Measurements from ENCODE around the gene OVCA2. TPM values are rescaled to one million over a fixed set of nuclear protein-coding genes. Genes with fewer than 3 reads are reported as not detected.

The OVCA2 gene
- polyA plus RNA-seq (2011; rRNA removed) (42.0 and 56.7 TPM in 2 replicates), polyA minus RNA-seq (2011; rRNA and poly(A)+ RNA removed) (12.0 and 19.1 TPM in 2 replicates)

DNA sequence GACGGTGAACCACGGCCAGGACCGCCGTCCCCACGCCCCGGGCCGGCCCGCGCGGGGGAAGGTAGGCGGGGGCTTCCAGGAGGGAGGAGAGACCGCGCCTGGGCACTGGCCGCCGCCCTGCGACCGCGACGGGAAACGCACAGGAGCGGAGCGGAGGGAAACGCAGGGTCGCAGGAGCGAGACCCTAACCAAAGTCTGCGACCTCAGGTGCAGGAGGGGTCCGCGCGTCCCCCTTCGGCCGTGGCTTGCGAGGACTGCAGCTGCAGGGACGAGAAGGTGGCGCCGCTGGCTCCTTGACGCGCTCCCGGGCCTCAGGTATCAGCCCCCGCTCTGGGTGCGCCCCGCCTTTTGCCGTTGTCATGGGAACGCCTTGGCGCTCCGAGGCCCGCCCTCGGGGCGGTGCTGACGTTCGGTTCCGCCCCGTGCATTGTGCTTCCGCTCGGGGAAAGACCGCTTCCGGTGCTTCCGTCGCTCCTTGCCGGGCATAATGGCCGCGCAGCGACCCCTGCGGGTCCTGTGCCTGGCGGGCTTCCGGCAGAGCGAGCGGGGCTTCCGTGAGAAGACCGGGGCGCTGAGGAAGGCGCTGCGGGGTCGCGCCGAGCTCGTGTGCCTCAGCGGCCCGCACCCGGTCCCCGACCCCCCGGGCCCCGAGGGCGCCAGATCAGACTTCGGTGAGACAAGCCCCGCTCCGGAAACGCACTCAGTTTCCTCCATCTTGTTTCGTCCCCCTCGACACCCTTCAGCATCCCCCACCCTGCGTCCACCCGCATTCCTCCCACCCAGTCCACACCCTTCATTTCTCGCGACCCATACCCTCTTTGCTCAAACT lies at the start of gene OVCA2:
OVCA2 (plus strand) TSS at position 462 of the 829 bp plus-strand sequence; CDS start at position 488, 26 bp downstream.
- ChIA-PET POLR2A (interaction anchor here (0.5 kb wide), 2 partner anchors 20 to 479 kb away, joined by 3 to 16 read pairs; no protein-coding TSS in a partner anchor), CTCF (interaction anchor here (0.8 to 3.9 kb wide), 7 partner anchors 10 to 158 kb away, joined by 3 to 12 read pairs (median 4); partner anchors contain the start of genes DPH1 and RTN4RL1)
- Histone ChIP-seq H3K36me3 (ENCODE audit: control insufficient read depth, insufficient read depth, low read length) (peaks cover 23% of the 10 kb centered on the region), H3K4me3 (ENCODE audit: low read depth, low read length) (peak within 1 kb of the TSS; percentile 84), H3K27me3 (ENCODE audit: control insufficient read depth, insufficient read depth, low read length) (no peaks in the 10 kb centered on the region)
- DNase-seq (ENCODE audit: low read depth): peak; percentile 55
- TF ChIP-seq, protein P1, sequence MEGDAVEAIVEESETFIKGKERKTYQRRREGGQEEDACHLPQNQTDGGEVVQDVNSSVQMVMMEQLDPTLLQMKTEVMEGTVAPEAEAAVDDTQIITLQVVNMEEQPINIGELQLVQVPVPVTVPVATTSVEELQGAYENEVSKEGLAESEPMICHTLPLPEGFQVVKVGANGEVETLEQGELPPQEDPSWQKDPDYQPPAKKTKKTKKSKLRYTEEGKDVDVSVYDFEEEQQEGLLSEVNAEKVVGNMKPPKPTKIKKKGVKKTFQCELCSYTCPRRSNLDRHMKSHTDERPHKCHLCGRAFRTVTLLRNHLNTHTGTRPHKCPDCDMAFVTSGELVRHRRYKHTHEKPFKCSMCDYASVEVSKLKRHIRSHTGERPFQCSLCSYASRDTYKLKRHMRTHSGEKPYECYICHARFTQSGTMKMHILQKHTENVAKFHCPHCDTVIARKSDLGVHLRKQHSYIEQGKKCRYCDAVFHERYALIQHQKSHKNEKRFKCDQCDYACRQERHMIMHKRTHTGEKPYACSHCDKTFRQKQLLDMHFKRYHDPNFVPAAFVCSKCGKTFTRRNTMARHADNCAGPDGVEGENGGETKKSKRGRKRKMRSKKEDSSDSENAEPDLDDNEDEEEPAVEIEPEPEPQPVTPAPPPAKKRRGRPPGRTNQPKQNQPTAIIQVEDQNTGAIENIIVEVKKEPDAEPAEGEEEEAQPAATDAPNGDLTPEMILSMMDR (IDR thresholded peaks at IDR 0.05; ENCODE audit: insufficient read depth, low read depth, low read length): peak; percentile 60

DNA sequence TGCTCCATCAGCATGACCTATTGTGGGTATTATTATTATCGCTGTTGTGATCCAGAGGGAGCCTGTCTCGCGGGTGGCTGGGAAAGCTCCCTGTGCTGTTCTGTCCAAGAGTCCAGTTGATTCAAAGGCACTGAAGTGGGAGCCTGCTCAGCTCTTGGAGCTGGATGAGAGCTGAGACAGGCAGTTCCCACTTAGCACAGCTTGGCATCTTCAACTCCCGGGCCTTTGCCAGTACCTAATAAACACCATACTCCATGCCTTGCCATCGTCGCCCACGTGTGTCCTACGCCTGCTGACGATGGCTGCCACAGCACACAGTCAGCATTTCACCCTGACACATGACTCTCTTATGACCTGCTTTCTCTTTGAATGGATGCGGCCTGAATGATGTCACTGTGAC lies 49.3 kb upstream of the OVCA2 start:
- peaks cover 2% of the 10 kb centered on the region for H3K27me3 ChIP-seq (ENCODE audit: control insufficient read depth, insufficient read depth, low read length)
- H3K36me3 ChIP-seq (ENCODE audit: control insufficient read depth, insufficient read depth, low read length): no peaks in the 10 kb centered on the region
- ChIA-PET CTCF (no interaction called here), POLR2A (no interaction called here)
- TF ChIP-seq, protein P1 (IDR thresholded peaks at IDR 0.05; ENCODE audit: insufficient read depth, low read depth, low read length): no peak
- H3K4me3 ChIP-seq (ENCODE audit: low read depth, low read length): no peak overlapping the region
- no peak for DNase-seq (ENCODE audit: low read depth)

DNA sequence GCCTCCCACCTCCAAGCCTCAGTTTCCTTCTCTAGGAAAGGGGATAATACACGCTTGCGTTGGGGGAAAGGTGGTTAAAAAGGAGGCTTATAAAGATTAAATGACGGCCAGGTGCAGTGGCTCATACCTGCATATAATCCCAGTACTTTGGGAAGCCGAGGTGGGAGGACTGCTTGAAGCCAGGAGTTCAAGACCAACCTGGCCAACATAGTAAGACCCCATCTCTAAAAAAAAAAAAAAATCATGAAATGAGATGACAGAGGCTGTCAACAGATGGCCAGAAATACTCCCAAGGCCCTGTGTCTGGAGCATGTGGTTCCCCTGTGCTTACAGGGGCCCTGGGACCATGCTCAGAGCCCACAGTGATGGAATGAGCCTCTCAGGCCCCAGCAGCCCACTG lies 47.1 kb upstream of the OVCA2 start:
- Histone ChIP-seq H3K36me3 (ENCODE audit: control insufficient read depth, insufficient read depth, low read length) (no peaks in the 10 kb centered on the region), H3K4me3 (ENCODE audit: low read depth, low read length) (no peak overlapping the region), H3K27me3 (ENCODE audit: control insufficient read depth, insufficient read depth, low read length) (peaks cover 2% of the 10 kb centered on the region)
- TF ChIP-seq, protein P1 (IDR thresholded peaks at IDR 0.05; ENCODE audit: insufficient read depth, low read depth, low read length): no peak
- CTCF ChIA-PET: no interaction called here
- DNase-seq (ENCODE audit: low read depth): no peak
- POLR2A ChIA-PET: no interaction called here

DNA sequence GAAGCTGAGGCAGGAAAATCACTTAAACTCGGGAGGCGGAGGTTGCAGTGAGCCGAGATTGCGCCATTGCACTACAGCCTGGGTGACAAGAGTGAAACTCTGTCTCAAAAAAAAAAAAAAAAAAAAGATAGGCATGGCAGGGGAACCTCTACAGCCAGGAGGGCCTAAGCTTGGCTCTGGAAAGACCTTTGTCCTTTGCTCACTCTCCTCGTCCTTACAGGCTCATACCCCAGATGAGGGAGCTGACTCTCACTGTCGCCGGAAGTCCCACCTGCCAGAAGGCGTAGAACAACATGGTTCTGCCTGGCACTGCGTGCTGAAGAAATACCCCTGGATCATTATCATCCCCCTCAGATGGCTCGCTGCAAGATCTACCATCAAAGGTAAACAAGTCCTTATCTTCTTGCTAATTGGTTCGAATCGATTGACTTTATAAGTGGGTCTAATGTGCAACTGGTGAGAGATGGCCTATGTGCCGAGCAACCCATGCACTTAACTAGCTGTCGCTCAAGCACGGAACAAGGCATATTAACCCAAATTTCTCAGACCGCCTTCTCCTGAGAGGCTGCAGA lies 46.4 kb upstream of the OVCA2 start:
- ChIA-PET CTCF (interaction anchor here (0.7 to 1.9 kb wide), 2 partner anchors 86 to 422 kb away, joined by 3 to 5 read pairs; no protein-coding TSS in a partner anchor), POLR2A (no interaction called here)
- Histone ChIP-seq H3K36me3 (ENCODE audit: control insufficient read depth, insufficient read depth, low read length) (no peaks in the 10 kb centered on the region), H3K4me3 (ENCODE audit: low read depth, low read length) (no peak overlapping the region), H3K27me3 (ENCODE audit: control insufficient read depth, insufficient read depth, low read length) (peaks cover 2% of the 10 kb centered on the region)
- TF ChIP-seq, protein P1 (IDR thresholded peaks at IDR 0.05; ENCODE audit: insufficient read depth, low read depth, low read length): no peak
- no peak for DNase-seq (ENCODE audit: low read depth)
